ENCODE results near the gene HOXD4.

Gene HOXD4

DNA sequence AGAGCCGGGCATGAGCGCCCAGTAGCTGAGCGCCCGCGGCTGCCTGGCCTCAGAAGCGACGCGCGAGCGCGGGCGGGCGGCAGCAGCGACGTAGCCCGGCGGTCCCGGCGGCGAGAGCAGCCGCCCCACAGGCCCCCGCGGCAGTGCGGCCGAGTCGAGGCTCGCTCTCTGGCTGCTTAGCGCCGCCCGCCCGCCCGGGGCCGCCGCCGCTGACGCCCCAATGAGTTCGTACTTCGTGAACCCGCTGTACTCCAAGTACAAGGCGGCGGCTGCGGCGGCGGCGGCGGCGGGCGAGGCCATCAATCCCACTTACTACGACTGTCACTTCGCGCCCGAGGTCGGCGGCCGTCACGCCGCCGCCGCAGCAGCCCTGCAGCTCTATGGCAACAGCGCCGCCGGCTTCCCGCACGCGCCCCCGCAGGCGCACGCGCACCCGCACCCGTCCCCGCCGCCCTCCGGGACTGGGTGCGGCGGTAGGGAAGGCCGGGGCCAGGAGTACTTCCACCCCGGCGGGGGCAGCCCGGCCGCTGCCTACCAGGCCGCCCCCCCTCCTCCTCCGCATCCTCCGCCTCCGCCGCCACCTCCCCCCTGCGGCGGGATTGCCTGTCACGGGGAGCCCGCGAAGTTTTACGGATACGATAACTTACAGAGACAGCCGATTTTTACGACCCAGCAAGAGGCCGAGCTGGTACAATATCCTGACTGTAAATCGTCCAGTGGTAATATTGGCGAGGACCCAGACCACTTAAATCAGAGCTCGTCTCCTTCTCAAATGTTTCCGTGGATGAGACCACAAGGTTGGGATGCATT lies 21.0 kb upstream of the HOXD4 start (continued):
- TF ChIP-seq ZNF280D (tag by site-specific recombination; IDR thresholded peaks at IDR 0.05) (no peak), ZBTB21 (tag by site-specific recombination; IDR thresholded peaks at IDR 0.05) (no peak), ZBTB10 (tag by site-specific recombination; IDR thresholded peaks at IDR 0.05) (no peak), ELK4 (IDR thresholded peaks at IDR 0.05; ENCODE audit: borderline replicate concordance, low read depth, low read length) (no peak), GLI4 (tag by site-specific recombination; IDR thresholded peaks at IDR 0.05) (no peak)
- TF ChIP-seq, protein P1, sequence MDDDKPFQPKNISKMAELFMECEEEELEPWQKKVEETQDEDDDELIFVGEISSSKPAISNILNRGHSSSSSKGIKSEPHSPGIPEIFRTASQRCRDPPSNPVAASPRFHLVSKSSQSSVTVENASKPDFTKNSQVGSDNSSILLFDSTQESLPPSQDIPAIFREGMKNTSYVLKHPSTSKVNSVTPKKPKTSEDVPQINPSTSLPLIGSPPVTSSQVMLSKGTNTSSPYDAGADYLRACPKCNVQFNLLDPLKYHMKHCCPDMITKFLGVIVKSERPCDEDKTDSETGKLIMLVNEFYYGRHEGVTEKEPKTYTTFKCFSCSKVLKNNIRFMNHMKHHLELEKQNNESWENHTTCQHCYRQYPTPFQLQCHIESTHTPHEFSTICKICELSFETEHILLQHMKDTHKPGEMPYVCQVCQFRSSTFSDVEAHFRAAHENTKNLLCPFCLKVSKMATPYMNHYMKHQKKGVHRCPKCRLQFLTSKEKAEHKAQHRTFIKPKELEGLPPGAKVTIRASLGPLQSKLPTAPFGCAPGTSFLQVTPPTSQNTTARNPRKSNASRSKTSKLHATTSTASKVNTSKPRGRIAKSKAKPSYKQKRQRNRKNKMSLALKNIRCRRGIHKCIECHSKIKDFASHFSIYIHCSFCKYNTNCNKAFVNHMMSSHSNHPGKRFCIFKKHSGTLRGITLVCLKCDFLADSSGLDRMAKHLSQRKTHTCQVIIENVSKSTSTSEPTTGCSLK (tag by site-specific recombination; IDR thresholded peaks at IDR 0.05) = no peak

GRCh38 chr2:176130957-176131847 lies 20.1 kb upstream of the HOXD4 start:
- CTCF ChIA-PET = interaction anchor here (0.5 to 3.1 kb wide), 17 partner anchors 9 to 1114 kb away, joined by 3 to 19 read pairs (median 4); no protein-coding TSS in a partner anchor
- POLR2A ChIA-PET = interaction anchor here (0.6 to 1.7 kb wide), 7 partner anchors 10 to 1017 kb away, joined by 3 to 6 read pairs (median 3); no protein-coding TSS in a partner anchor
- H3K9me3 ChIP-seq (ENCODE audit: control insufficient read depth, insufficient read depth, low read depth, low read length) = no peaks in the 10 kb centered on the region
- H3K4me3 ChIP-seq (ENCODE audit: low read depth, low read length) = peak overlapping the region; percentile 56
- no peaks in the 10 kb centered on the region for H3K36me3 ChIP-seq (ENCODE audit: control insufficient read depth in 2 of 2, insufficient read depth in 1 of 2, low read length in 2 of 2)
- H3K4me1 ChIP-seq (ENCODE audit: control insufficient read depth, insufficient read depth, low read length) = peaks cover 13% of the 10 kb centered on the region; the same call in 1 of the 2 replicates
- peak overlapping the region; percentile 98 for H3K27ac ChIP-seq (ENCODE audit: extremely low read depth, low read depth, low read length)
- TF ChIP-seq PRDM10 (tag by site-specific recombination; IDR thresholded peaks at IDR 0.05) (peak; percentile 86), ZNF26 (tag by site-specific recombination; IDR thresholded peaks at IDR 0.05) (no peak), ZBTB26 (tag by site-specific recombination; optimal IDR thresholded peaks at IDR 0.05) (no peak), TRIM28 (IDR thresholded peaks at IDR 0.05; ENCODE audit: borderline replicate concordance, low read length) (no peak)
- TF ChIP-seq, protein P2, sequence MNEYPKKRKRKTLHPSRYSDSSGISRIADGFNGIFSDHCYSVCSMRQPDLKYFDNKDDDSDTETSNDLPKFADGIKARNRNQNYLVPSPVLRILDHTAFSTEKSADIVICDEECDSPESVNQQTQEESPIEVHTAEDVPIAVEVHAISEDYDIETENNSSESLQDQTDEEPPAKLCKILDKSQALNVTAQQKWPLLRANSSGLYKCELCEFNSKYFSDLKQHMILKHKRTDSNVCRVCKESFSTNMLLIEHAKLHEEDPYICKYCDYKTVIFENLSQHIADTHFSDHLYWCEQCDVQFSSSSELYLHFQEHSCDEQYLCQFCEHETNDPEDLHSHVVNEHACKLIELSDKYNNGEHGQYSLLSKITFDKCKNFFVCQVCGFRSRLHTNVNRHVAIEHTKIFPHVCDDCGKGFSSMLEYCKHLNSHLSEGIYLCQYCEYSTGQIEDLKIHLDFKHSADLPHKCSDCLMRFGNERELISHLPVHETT (tag by site-specific recombination; IDR thresholded peaks at IDR 0.05) = 0 out of 2 replicates have a peak, but pooled peaks have one; percentile 6
